HepG2 (cell line): ENCODE measurements around the gene TENT5A. TPM values are rescaled to one million over a fixed set of nuclear protein-coding genes. Genes with fewer than 3 reads are reported as not detected.
A peak's percentile ranks its signal among the peaks of the same experiment; 100 is the strongest.

Experiments
- AHDC1 ChIP-seq: sonication (generic); formaldehyde crosslinking; IDR thresholded peaks from 2 replicates; pipeline ENCODE4 v1.5.1; 2020; ENCODE audit warnings: mild to moderate bottlenecking, missing genetic modification reagents, borderline replicate concordance
- ARID5B ChIP-seq: IDR thresholded peaks from 2 replicates; pipeline ENCODE4 v1.4.0; 2020; ENCODE audit warnings: mild to moderate bottlenecking, missing genetic modification reagents
- DMTF1 ChIP-seq: sonication (generic); formaldehyde crosslinking; IDR thresholded peaks from 2 replicates; pipeline ENCODE4 v1.4.0; 2020; ENCODE audit warnings: mild to moderate bottlenecking, missing genetic modification reagents
- FOXP1 ChIP-seq, 2 experiments: fragments of 450-650 bp in 1 of 2; IDR thresholded peaks; 2 replicates each; pipeline ENCODE4 v1.6.1; 2017 to 2018; ENCODE audit warnings: antibody characterized with exemption in 1 of 2
- MZF1 ChIP-seq: sonication (generic); formaldehyde crosslinking; IDR thresholded peaks from 2 replicates; pipeline ENCODE4 v1.8.1; 2023; ENCODE audit warnings: mild to moderate bottlenecking, missing genetic modification reagents, borderline replicate concordance
- NFIB ChIP-seq: sonication (generic); formaldehyde crosslinking; IDR thresholded peaks from 2 replicates; pipeline ENCODE4 v1.9.0; 2021; ENCODE audit warnings: missing genetic modification reagents, mild to moderate bottlenecking, borderline replicate concordance
- POGZ ChIP-seq: sonication (generic); formaldehyde crosslinking; IDR thresholded peaks from 2 replicates; pipeline ENCODE4 v1.4.0; 2020; ENCODE audit warnings: mild to moderate bottlenecking, missing genetic modification reagents
- PTBP1 ChIP-seq: fragments of 200-400 bp; formaldehyde crosslinking; IDR thresholded peaks from 2 replicates; pipeline ENCODE4 v1.6.1; 2018; ENCODE audit warnings: low read length, low read depth; ENCODE audit not compliant: poor library complexity, severe bottlenecking
- SMAD1 ChIP-seq: sonication (generic); formaldehyde crosslinking; IDR thresholded peaks from 2 replicates; pipeline ENCODE4 v1.4.0; 2020; ENCODE audit warnings: missing genetic modification reagents, low read depth, mild to moderate bottlenecking, borderline replicate concordance
- ZGPAT ChIP-seq: IDR thresholded peaks from 2 replicates; pipeline ENCODE4 v1.6.1; 2016; ENCODE audit warnings: mild to moderate bottlenecking
- ZNF430 ChIP-seq: sonication (generic); formaldehyde crosslinking; IDR thresholded peaks from 2 replicates; pipeline ENCODE4 v1.9.0; 2021; ENCODE audit warnings: mild to moderate bottlenecking, missing genetic modification reagents
- ZNF629 ChIP-seq: sonication (generic); formaldehyde crosslinking; conservative IDR thresholded peaks from 2 replicates; pipeline ENCODE4 v1.5.0; 2020; ENCODE audit warnings: missing genetic modification reagents
- polyA plus RNA-seq, 8 experiments: library from polyadenylated mRNA; depleted of rRNA in 3 of 8; stranded (reverse) in 7 of 8; unstranded in 1 of 8; fragments of >200 nt; fragmentation: Illumina TruSeq in 4 of 8; extraction: Trizol in 4 of 8; gene quantifications; 2 replicates each; pipeline versions ENCODE4 v1.2.1 to v1.2.3, GENCODE V29; 2011 to 2016; ENCODE audit warnings: low read depth in 4 of 8, missing spikeins in 1 of 8, mixed read lengths in 1 of 8; ENCODE audit not compliant: insufficient read depth in 1 of 8
- total RNA-seq, 5 experiments: library from RNA; depleted of rRNA; stranded (reverse); fragments of >200 nt; fragmentation: Illumina TruSeq; extraction: Trizol; gene quantifications; 2 replicates each; pipeline ENCODE4 v1.2.3, GENCODE V29; 2016; ENCODE audit warnings: low read depth in 1 of 5

TENT5A gene
- total and polyA plus RNA-seq, 2 of the 13 experiments (the other 11 are each of a cell fraction or from before 2014, with no cell fraction given), result 8.0 to 13.8 TPM

- TF ChIP-seq AHDC1 (CRISPR knock-in tag) (peak; percentile 39; the same call in 1 of the 2 replicates), FOXP1 (IDR thresholded peaks at IDR 0.05) (no peak), FOXP1 (CRISPR knock-in tag; IDR thresholded peaks at IDR 0.05) (peak; percentile 23; the same call in 1 of the 2 replicates), PTBP1 (no peak), NFIB (CRISPR knock-in tag) (no peak), DMTF1 (CRISPR knock-in tag) (no peak), ZNF629 (CRISPR knock-in tag) (no peak), ZGPAT (CRISPR knock-in tag) (no peak), MZF1 (no peak), ARID5B (CRISPR knock-in tag) (peak; percentile 61), ZNF430 (no peak), SMAD1 (CRISPR knock-in tag) (no peak), POGZ (CRISPR knock-in tag) (peak; percentile 44; the same call in 1 of the 2 replicates)
Measured at GRCh38 chr6:81787313-81788068, 35.0 kb upstream of the TENT5A start (continued).
